SU-DHL-6 (cell line): Measurements from ENCODE around the gene URAD.

Source experiments
- H2AFZ ChIP-seq: fragments of 200-600 bp; sonication (generic); 2 replicates; pipeline ENCODE4 v1.6.1; 2014; ENCODE audit warnings: low read depth, mild to moderate bottlenecking, moderate library complexity, mixed read lengths, antibody characterized with exemption, low read length; ENCODE audit not compliant: severe bottlenecking
- H3F3A ChIP-seq: fragments of 200-600 bp; shearing (Covaris generic); 2 replicates; pipeline ENCODE4 v1.6.0; 2016; ENCODE audit warnings: antibody characterized with exemption, mild to moderate bottlenecking; ENCODE audit not compliant: insufficient read depth
- H3K27ac ChIP-seq: fragments of 200-600 bp; sonication (generic); 2 replicates; pipeline ENCODE4 v1.5.1; 2016; ENCODE audit warnings: low read depth, mild to moderate bottlenecking, low read length, moderate library complexity, mixed read lengths
- H3K27me3 ChIP-seq: fragments of 200-600 bp; sonication (generic), shearing (Covaris generic); 2 replicates; pipeline ENCODE4 v1.6.0; 2014; ENCODE audit warnings: mild to moderate bottlenecking, low read length
- H3K36me3 ChIP-seq: fragments of 200-600 bp; sonication (generic); 2 replicates; pipeline ENCODE4 v1.6.1; 2014; ENCODE audit warnings: mild to moderate bottlenecking, low read length, mixed read lengths
- H3K4me2 ChIP-seq: fragments of 300-600, 200-600 bp; shearing (Covaris generic), sonication (generic); 2 replicates; pipeline ENCODE4 v1.6.0; 2014; ENCODE audit warnings: low read length, low read depth, mild to moderate bottlenecking; ENCODE audit not compliant: poor library complexity, severe bottlenecking
- H3K4me3 ChIP-seq: fragments of 200-600 bp; sonication (generic); 2 replicates; pipeline ENCODE4 v1.5.1; 2014; ENCODE audit warnings: antibody characterized with exemption, low read length, mild to moderate bottlenecking, mixed read lengths; ENCODE audit not compliant: insufficient read depth, poor library complexity, severe bottlenecking
- H3K79me2 ChIP-seq: fragments of 200-600 bp; sonication (generic); 2 replicates; pipeline ENCODE4 v1.6.1; 2014; ENCODE audit warnings: mild to moderate bottlenecking, low read length, moderate library complexity; ENCODE audit not compliant: insufficient read depth
- H3K9ac ChIP-seq: fragments of 200-600 bp; sonication (generic); 2 replicates; pipeline ENCODE4 v1.7.0; 2014; ENCODE audit warnings: mild to moderate bottlenecking, low read length
- H3K9me2 ChIP-seq: fragments of 200-600 bp; sonication (generic); replicated peaks from 2 replicates; pipeline ENCODE4 v1.6.1; 2014; ENCODE audit warnings: low read length; ENCODE audit not compliant: insufficient read depth
- H3K9me3 ChIP-seq: fragments of 200-600 bp; sonication (generic); 2 replicates; pipeline ENCODE4 v1.6.1; 2014; ENCODE audit warnings: low read length, mixed read lengths; ENCODE audit not compliant: insufficient read depth
- H4K20me1 ChIP-seq: fragments of 200-600 bp; sonication (generic); 2 replicates; pipeline ENCODE4 v1.6.1; 2014; ENCODE audit warnings: low read depth, mild to moderate bottlenecking, antibody characterized with exemption, low read length, moderate library complexity, mixed read lengths
- CTCF ChIP-seq: fragments of 200-600 bp; sonication (generic); IDR thresholded peaks from one replicate; pipeline ENCODE4 v1.5.1; 2017; ENCODE audit warnings: antibody characterized with exemption, mild to moderate bottlenecking, low read length, moderate library complexity; ENCODE audit not compliant: insufficient read depth, poor library complexity, severe bottlenecking
- EZH2phosphoT487 ChIP-seq: fragments of 200-600 bp; sonication (generic), shearing (Covaris generic); conservative IDR thresholded peaks from 2 replicates; pipeline ENCODE4 v1.6.1; 2018; ENCODE audit warnings: mild to moderate bottlenecking, antibody characterized with exemption, low read length, moderate library complexity, mixed read lengths

URAD gene

DNA sequence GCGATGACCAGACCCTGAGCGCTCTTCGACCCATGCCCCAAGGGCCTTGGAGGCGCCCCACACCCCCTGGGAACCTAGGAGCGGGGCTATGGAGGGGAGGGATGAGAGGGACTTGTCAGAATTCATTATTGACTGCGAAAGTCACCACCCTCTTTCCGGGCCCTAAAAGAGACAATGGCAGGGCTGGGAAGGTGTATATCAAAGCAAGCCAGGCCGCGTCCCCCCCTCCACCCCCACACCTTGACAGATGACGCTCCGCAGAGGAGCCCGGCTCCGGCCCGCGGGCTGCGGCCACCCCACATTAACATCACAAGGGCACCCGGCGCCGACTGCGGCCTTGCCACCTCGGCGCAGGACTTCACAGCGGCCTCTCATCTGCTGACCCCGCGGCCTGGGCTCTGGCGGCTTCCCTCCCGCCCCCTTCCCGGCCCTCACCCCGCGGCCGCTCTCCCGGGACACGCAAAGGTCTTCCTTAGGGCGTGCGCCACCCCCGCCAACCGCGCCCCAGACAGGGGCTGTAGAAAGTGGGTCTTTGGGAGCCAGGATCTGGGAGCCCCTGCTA is 21.8 kb downstream of the URAD start:
- Histone ChIP-seq H2AFZ (no peak overlapping the region), H3K27ac (no peak overlapping the region), H3K9me3 (no peaks in the 10 kb centered on the region), H3K27me3 (no peaks in the 10 kb centered on the region), H3F3A (no peaks in the 10 kb centered on the region), H3K9me2 (no peaks in the 10 kb centered on the region), H3K4me3 (no peak overlapping the region), H3K36me3 (no peaks in the 10 kb centered on the region), H3K4me2 (no peak overlapping the region), H3K79me2 (no peaks in the 10 kb centered on the region), H4K20me1 (no peaks in the 10 kb centered on the region), H3K9ac (no peak overlapping the region)
- TF ChIP-seq EZH2phosphoT487: no peak
- no peak for TF ChIP-seq CTCF

- Histone ChIP-seq H3K9me3 (no peaks in the 10 kb centered on the region), H4K20me1 (no peaks in the 10 kb centered on the region), H3K9me2 (no peaks in the 10 kb centered on the region), H3K27ac (no peak overlapping the region), H3K79me2 (no peaks in the 10 kb centered on the region), H2AFZ (no peak overlapping the region), H3K9ac (no peak overlapping the region), H3K4me2 (no peak overlapping the region), H3F3A (no peaks in the 10 kb centered on the region), H3K4me3 (no peak overlapping the region), H3K27me3 (no peaks in the 10 kb centered on the region), H3K36me3 (no peaks in the 10 kb centered on the region)
- TF ChIP-seq CTCF: no peak
- TF ChIP-seq EZH2phosphoT487: no peak
Observed at GRCh38 chr13:27965740-27966640, 22.5 kb downstream of the URAD start.

GRCh38 chr13:27965343-27965739 is 23.2 kb downstream of the URAD start:
- Histone ChIP-seq H3K27me3 (no peaks in the 10 kb centered on the region), H4K20me1 (no peaks in the 10 kb centered on the region), H3K9me2 (no peaks in the 10 kb centered on the region), H3F3A (no peaks in the 10 kb centered on the region), H3K4me3 (no peak overlapping the region), H3K27ac (no peak overlapping the region), H3K4me2 (no peak overlapping the region), H3K79me2 (no peaks in the 10 kb centered on the region), H3K9me3 (no peaks in the 10 kb centered on the region), H3K9ac (no peak overlapping the region), H2AFZ (no peak overlapping the region), H3K36me3 (no peaks in the 10 kb centered on the region)
- TF ChIP-seq CTCF (no peak), EZH2phosphoT487 (no peak)
